Kidney (tissue), 14 donors: ENCODE measurements around the gene WDR72. TPM values are rescaled to one million over a fixed set of nuclear protein-coding genes. Genes with fewer than 3 reads are reported as not detected.
"Not testable (repeated sequence)": the region's sequence is repeated elsewhere in the genome, so short reads cannot be mapped to it uniquely, and the experiment has no call there.

ENCODE experiments used
- DNase-seq, 5 donors: peaks; one replicate each; pipeline ENCODE4 v3.0.0-alpha.2; 2013 to 2020
- FAIRE-seq: peaks from 2 replicates; lab custom pipeline; 2012; peaks lifted over from hg19 to GRCh38; lab: Jason Lieb, UNC
- H3K27ac ChIP-seq, 2 donors: one replicate each; pipeline ENCODE4 v1.7.0; 2013; ENCODE audit warnings: low read depth in 2 of 2, low read length in 2 of 2, inconsistent platforms in 1 of 2
- H3K27me3 ChIP-seq: one replicate; pipeline ENCODE4 v1.7.1; 2013; ENCODE audit warnings: low read length, inconsistent platforms; ENCODE audit not compliant: control insufficient read depth, insufficient read depth
- H3K36me3 ChIP-seq, 3 donors: one replicate each; pipeline versions ENCODE4 v1.7.0 to v1.7.1; 2013; ENCODE audit warnings: low read length in 3 of 3, control low read depth in 1 of 3, inconsistent platforms in 1 of 3; ENCODE audit not compliant: insufficient read depth in 3 of 3, control insufficient read depth in 2 of 3
- H3K4me1 ChIP-seq, 3 donors: one replicate each; pipeline versions ENCODE4 v1.7.0 to v1.7.1; 2013; ENCODE audit warnings: low read length in 3 of 3, inconsistent platforms in 1 of 3, low read depth in 1 of 3; ENCODE audit not compliant: control insufficient read depth in 2 of 3, insufficient read depth in 2 of 3
- H3K4me3 ChIP-seq, 3 donors: one replicate each; pipeline versions ENCODE4 v1.7.0 to v1.8.1; 2013; ENCODE audit warnings: low read length in 3 of 3, control low read depth in 1 of 3, inconsistent platforms in 1 of 3
- H3K9ac ChIP-seq, 3 donors: one replicate each; pipeline versions ENCODE4 v1.7.0 to v1.7.1; 2013; ENCODE audit warnings: low read length in 3 of 3, control low read depth in 1 of 3, inconsistent platforms in 1 of 3
- H3K9me3 ChIP-seq, 3 donors: one replicate each; pipeline versions ENCODE4 v1.7.0 to v1.7.1; 2013; ENCODE audit warnings: low read length in 3 of 3, control low read depth in 1 of 3, inconsistent platforms in 1 of 3; ENCODE audit not compliant: control insufficient read depth in 2 of 3, insufficient read depth in 1 of 3
- intact Hi-C: fragments of 100-400 bp; cut with DNase I; formaldehyde crosslinking; loops from one replicate; pipeline ENCODE4 v1.11.1; 2022
- polyA plus RNA-seq: library from polyadenylated mRNA; stranded (reverse); fragments of 350-450 nt; fragmentation: Illumina TruSeq; extraction: RNeasy Lipid Tissue Mini Kit (QIAGEN cat#74804); gene quantifications from one replicate; pipeline ENCODE4 v1.2.3, GENCODE V29; 2014; ENCODE audit warnings: low read depth, low replicate concordance; ENCODE audit not compliant: insufficient read depth
- total RNA-seq: library from RNA; stranded (reverse); fragmentation: NEBNext Ultra II Directional; extraction: Animal tissue kit (Norgen Biotek cat#: 25700); gene quantifications from one replicate; pipeline ENCODE4 v1.2.1, GENCODE V29; 2021
- TF ChIP-seq, protein P1 (sequence below): IDR thresholded peaks from 3 replicates; pipeline ENCODE4 v1.5.1; 2012; ENCODE audit warnings: mild to moderate bottlenecking, moderate library complexity, borderline replicate concordance; ENCODE audit not compliant: insufficient read depth; ENCODE audit errors: extremely low read depth
- donor health status: control.
- donor health status: control.
- donor health status: control.
- donor health status: control.
- donor health status: control.
- donor health status: DM: yes; HTN: yes; CAD: no.
- donor health status: Normal renal cell carcinoma (clear cell type).

Gene WDR72
- total and polyA plus RNA-seq, 2 donors from 2014 or later, result 55.7 to 60.0 TPM

- no peak for FAIRE-seq
- Histone ChIP-seq H3K27ac (no peak overlapping the region), H3K4me1 (peaks cover 0 to 2% (median 0%) of the 10 kb centered on the region in 3 donors), H3K9me3 (no peaks in the 10 kb centered on the region), H3K27me3 (no peaks in the 10 kb centered on the region), H3K4me3 (no peak overlapping the region), H3K9ac (no peak overlapping the region), H3K36me3 (no peaks in the 10 kb centered on the region)
- TF ChIP-seq, protein P1, sequence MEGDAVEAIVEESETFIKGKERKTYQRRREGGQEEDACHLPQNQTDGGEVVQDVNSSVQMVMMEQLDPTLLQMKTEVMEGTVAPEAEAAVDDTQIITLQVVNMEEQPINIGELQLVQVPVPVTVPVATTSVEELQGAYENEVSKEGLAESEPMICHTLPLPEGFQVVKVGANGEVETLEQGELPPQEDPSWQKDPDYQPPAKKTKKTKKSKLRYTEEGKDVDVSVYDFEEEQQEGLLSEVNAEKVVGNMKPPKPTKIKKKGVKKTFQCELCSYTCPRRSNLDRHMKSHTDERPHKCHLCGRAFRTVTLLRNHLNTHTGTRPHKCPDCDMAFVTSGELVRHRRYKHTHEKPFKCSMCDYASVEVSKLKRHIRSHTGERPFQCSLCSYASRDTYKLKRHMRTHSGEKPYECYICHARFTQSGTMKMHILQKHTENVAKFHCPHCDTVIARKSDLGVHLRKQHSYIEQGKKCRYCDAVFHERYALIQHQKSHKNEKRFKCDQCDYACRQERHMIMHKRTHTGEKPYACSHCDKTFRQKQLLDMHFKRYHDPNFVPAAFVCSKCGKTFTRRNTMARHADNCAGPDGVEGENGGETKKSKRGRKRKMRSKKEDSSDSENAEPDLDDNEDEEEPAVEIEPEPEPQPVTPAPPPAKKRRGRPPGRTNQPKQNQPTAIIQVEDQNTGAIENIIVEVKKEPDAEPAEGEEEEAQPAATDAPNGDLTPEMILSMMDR, result no peak
- intact Hi-C loops, result no loop called here
- DNase-seq, result no peak
Measured at GRCh38 chr15:53786401-53786800, 26.9 kb upstream of the WDR72 start.

DNA sequence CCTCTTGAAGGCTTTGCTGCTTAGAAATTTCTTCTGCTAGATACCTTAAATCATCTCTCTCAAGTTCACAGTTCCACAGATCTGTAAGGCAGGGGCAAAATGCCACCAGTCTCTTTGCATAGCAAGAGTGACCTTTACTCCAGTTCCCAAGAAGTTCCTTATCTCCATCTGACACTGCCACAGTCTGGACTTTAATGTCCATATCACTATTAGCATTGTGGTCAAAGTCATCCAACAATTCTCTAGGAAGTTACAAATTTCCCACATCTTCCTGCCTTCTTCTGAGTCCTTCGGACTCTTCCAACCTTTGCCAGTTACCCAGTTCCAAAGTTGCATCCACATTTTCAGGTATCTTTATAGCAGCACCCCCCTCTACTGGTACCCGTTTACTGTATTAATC is 25.8 kb upstream of the WDR72 start:
- H3K4me1 ChIP-seq, H3K4me3 ChIP-seq, DNase-seq, H3K36me3 ChIP-seq, intact Hi-C loops, H3K9me3 ChIP-seq, H3K9ac ChIP-seq, H3K27ac ChIP-seq, FAIRE-seq, H3K27me3 ChIP-seq: not testable (repeated sequence)

- intact Hi-C loops, result no loop called here
- FAIRE-seq (peak; percentile 61), DNase-seq (peak in 1 of 5 donors; percentile 44)
- peak overlapping the region in 1 of 2 donors; percentile 68 for H3K27ac ChIP-seq
- no peaks in the 10 kb centered on the region for H3K9me3 ChIP-seq
- H3K36me3 ChIP-seq, result no peaks in the 10 kb centered on the region
- no peaks in the 10 kb centered on the region for H3K27me3 ChIP-seq
- H3K4me3 ChIP-seq, result peak overlapping the region in 1 of 3 donors; percentile 24
- TF ChIP-seq, protein P1, result no peak
- peaks cover 0 to 3% (median 0%) of the 10 kb centered on the region in 3 donors for H3K4me1 ChIP-seq
- no peak overlapping the region for H3K9ac ChIP-seq
Measured at GRCh38 chr15:53762916-53763315, 3.5 kb upstream of the WDR72 start.

DNA sequence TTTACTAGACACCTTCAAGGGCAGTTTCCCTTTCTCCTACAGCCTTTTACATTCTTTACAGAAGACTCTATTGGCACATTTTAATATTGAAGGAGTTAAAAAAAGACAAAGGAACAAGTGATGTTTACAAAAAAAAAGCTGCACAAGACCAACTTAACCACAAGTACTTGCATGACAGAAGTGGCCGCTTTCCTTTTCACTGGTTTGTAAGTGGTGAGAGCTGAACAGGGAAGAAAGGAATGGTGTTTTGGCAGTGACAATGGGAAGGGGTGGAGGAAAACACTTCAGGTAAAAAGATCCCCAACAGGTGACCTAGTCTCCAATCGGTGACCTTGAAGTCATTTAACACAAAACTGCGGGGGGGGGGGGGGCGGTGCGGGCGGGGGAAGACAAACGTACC is 1.1 kb downstream of the WDR72 start:
- Histone ChIP-seq H3K27me3 (no peaks in the 10 kb centered on the region), H3K9ac (peak overlapping the region in 2 of 3 donors; percentile 22 to 92), H3K4me1 (peaks cover 0 to 16% (median 0%) of the 10 kb centered on the region in 3 donors), H3K27ac (peak overlapping the region; percentile 86 to 96), H3K36me3 (peaks cover 0 to 2% (median 0%) of the 10 kb centered on the region in 3 donors), H3K4me3 (peak overlapping the region; percentile 52 to 93 (median 89)), H3K9me3 (no peaks in the 10 kb centered on the region)
- TF ChIP-seq, protein P1, result no peak
- DNase-seq, result peak in 2 of 5 donors; percentile 9 to 20
- FAIRE-seq, result no peak
- intact Hi-C loops, result no loop called here
